ENCODE data around the gene EXOC2.

GRCh38 chr6:562052-562676, 130.8 kb downstream of the EXOC2 start:
- TF ChIP-seq CTCF (IDR thresholded peaks at IDR 0.05) (no peak), POLR2A (IDR thresholded peaks at IDR 0.05) (no peak)
